Retinal pigment epithelial cell (primary cell): ENCODE results near the gene ATG13.
"Not testable (repeated sequence)": the region's sequence is repeated elsewhere in the genome, so short reads cannot be mapped to it uniquely, and the experiment has no call there.

Source experiments
- DNase-seq: peaks from one replicate; pipeline ENCODE4 v3.0.0-alpha.2; 2010; ENCODE audit warnings: low read depth
- H3K4me3 ChIP-seq: 2 replicates; pipeline ENCODE4 v1.5.1; 2011; ENCODE audit warnings: mild to moderate bottlenecking, low read length, control low read depth, moderate library complexity
- CTCF ChIP-seq: conservative IDR thresholded peaks from 2 replicates; pipeline ENCODE4 v1.5.1; 2011; ENCODE audit warnings: low read depth, low read length, control low read depth, inconsistent platforms

Gene ATG13

GRCh38 chr11:46701078-46701654 is 83.8 kb downstream of the ATG13 start:
- DNase-seq: no peak
- TF ChIP-seq CTCF: no peak

GRCh38 chr11:46705070-46705688 is 87.8 kb downstream of the ATG13 start:
- no peak for TF ChIP-seq CTCF
- H3K4me3 ChIP-seq: no peak overlapping the region
- no peak for DNase-seq

More at GRCh38 chr11:46701078-46701654, 83.8 kb downstream of the ATG13 start:
- peak overlapping the region; percentile 84 for H3K4me3 ChIP-seq

- no peak overlapping the region for H3K4me3 ChIP-seq
- DNase-seq: no peak
- no peak for TF ChIP-seq CTCF
These were observed 89.5 kb downstream of the ATG13 start for GRCh38 chr11:46706886-46707285.

GRCh38 chr11:46709351-46709750 is 92.0 kb downstream of the ATG13 start:
- DNase-seq, H3K4me3 ChIP-seq: not testable (repeated sequence)

- TF ChIP-seq CTCF: no peak
- H3K4me3 ChIP-seq: no peak overlapping the region
- peak; percentile 99 for DNase-seq
These were observed 93.5 kb downstream of the ATG13 start for GRCh38 chr11:46710821-46711269.

GRCh38 chr11:46711303-46711702 is 94.0 kb downstream of the ATG13 start:
- no peak overlapping the region for H3K4me3 ChIP-seq
- no peak for TF ChIP-seq CTCF
- peak; percentile 71 for DNase-seq

- TF ChIP-seq CTCF: no peak
- no peak for DNase-seq
- H3K4me3 ChIP-seq: no peak overlapping the region
These were observed 95.7 kb downstream of the ATG13 start for GRCh38 chr11:46712874-46713576.

GRCh38 chr11:46717825-46718154 is 100.4 kb downstream of the ATG13 start:
- not testable (repeated sequence) for DNase-seq, H3K4me3 ChIP-seq
